Trophoblast cell (in vitro differentiated cells and primary cell): ENCODE data around the gene PHLPP1.

ENCODE experiments used
- DNase-seq, 2 donors: peaks; one replicate each; pipeline ENCODE4 v3.0.0-alpha.2; 2016
- H2AFZ ChIP-seq: 2 replicates; pipeline ENCODE4 v1.6.1; 2013; ENCODE audit warnings: low read length, moderate library complexity, mild to moderate bottlenecking; ENCODE audit not compliant: insufficient read depth, poor library complexity
- H2AK5ac ChIP-seq: 2 replicates; pipeline ENCODE4 v1.6.1; 2013; ENCODE audit warnings: mild to moderate bottlenecking, low read length
- H2BK120ac ChIP-seq: 2 replicates; pipeline ENCODE4 v1.6.1; 2013; ENCODE audit warnings: low read length, mild to moderate bottlenecking, moderate library complexity; ENCODE audit not compliant: insufficient read depth, poor library complexity
- H2BK12ac ChIP-seq: 2 replicates; pipeline ENCODE4 v1.6.1; 2013; ENCODE audit warnings: mild to moderate bottlenecking, low read length, moderate library complexity
- H2BK5ac ChIP-seq: 2 replicates; pipeline ENCODE4 v1.6.1; 2013; ENCODE audit warnings: low read length, low read depth, moderate library complexity, mild to moderate bottlenecking; ENCODE audit not compliant: poor library complexity
- H3K14ac ChIP-seq: 2 replicates; pipeline ENCODE4 v1.6.1; 2013; ENCODE audit warnings: mild to moderate bottlenecking, low read length
- H3K18ac ChIP-seq: 2 replicates; pipeline ENCODE4 v1.6.1; 2013; ENCODE audit warnings: mild to moderate bottlenecking, low read length
- H3K23ac ChIP-seq: 2 replicates; pipeline ENCODE4 v1.6.1; 2013; ENCODE audit warnings: low read length
- H3K27ac ChIP-seq: 2 replicates; pipeline ENCODE4 v1.5.1; 2013; ENCODE audit warnings: low read depth, mild to moderate bottlenecking, inconsistent platforms, low read length, moderate library complexity
- H3K27me3 ChIP-seq: 2 replicates; pipeline ENCODE4 v1.6.1; 2013; ENCODE audit warnings: inconsistent platforms, mild to moderate bottlenecking, low read length, moderate library complexity; ENCODE audit not compliant: insufficient read depth
- H3K36me3 ChIP-seq, 2 experiments: 1 replicate in 1 of 2; 2 replicates in 1 of 2; pipeline ENCODE4 v1.6.1; 2013; ENCODE audit warnings: low read length in 2 of 2, mild to moderate bottlenecking in 2 of 2, moderate library complexity in 1 of 2; ENCODE audit not compliant: insufficient read depth in 2 of 2, control insufficient read depth in 1 of 2
- H3K4ac ChIP-seq: 2 replicates; pipeline ENCODE4 v1.6.1; 2013; ENCODE audit warnings: low read depth, mild to moderate bottlenecking, low read length, moderate library complexity
- H3K4me1 ChIP-seq, 2 experiments: 1 replicate in 1 of 2; 2 replicates in 1 of 2; pipeline ENCODE4 v1.6.1; 2013; ENCODE audit warnings: low read length in 2 of 2, mild to moderate bottlenecking in 2 of 2, moderate library complexity in 1 of 2; ENCODE audit not compliant: insufficient read depth in 2 of 2, control insufficient read depth in 1 of 2
- H3K4me2 ChIP-seq: 2 replicates; pipeline ENCODE4 v1.6.1; 2013; ENCODE audit warnings: inconsistent platforms, mild to moderate bottlenecking, low read length, moderate library complexity
- H3K4me3 ChIP-seq: 2 replicates; pipeline ENCODE4 v1.5.1; 2013; ENCODE audit warnings: mild to moderate bottlenecking, low read depth, low read length, inconsistent platforms
- H3K79me1 ChIP-seq: one replicate; pipeline ENCODE4 v1.6.1; 2013; ENCODE audit warnings: low read length
- H3K79me2 ChIP-seq: 2 replicates; pipeline ENCODE4 v1.6.1; 2013; ENCODE audit warnings: low read length, mild to moderate bottlenecking; ENCODE audit not compliant: control insufficient read depth, insufficient read depth, poor library complexity
- H3K9ac ChIP-seq: 2 replicates; pipeline ENCODE4 v1.6.1; 2013; ENCODE audit warnings: mild to moderate bottlenecking, low read length
- H3K9me3 ChIP-seq: 2 replicates; pipeline ENCODE4 v1.6.1; 2013; ENCODE audit warnings: low read depth, mild to moderate bottlenecking, control low read depth, inconsistent platforms, low read length; ENCODE audit not compliant: insufficient read depth
- H4K12ac ChIP-seq: 2 replicates; pipeline ENCODE4 v1.6.1; 2013; ENCODE audit warnings: low read depth, mild to moderate bottlenecking, low read length, moderate library complexity
- H4K8ac ChIP-seq: 2 replicates; pipeline ENCODE4 v1.6.1; 2013; ENCODE audit warnings: low read depth, mild to moderate bottlenecking, low read length, moderate library complexity
- H4K91ac ChIP-seq: one replicate; pipeline ENCODE4 v1.6.1; 2013; ENCODE audit warnings: low read depth, mild to moderate bottlenecking, low read length, moderate library complexity
- WGBS: extraction: QIAGEN DNeasy Blood & Tissue Kit; methylation state at CpG from one replicate; pipeline ENCODE4 v1.1.7; 2013; ENCODE audit warnings: missing lambda C conversion rate; ENCODE audit not compliant: insufficient read length, insufficient coverage; ENCODE audit errors: extremely low coverage; 5-methylcytosine and 5-hydroxymethylcytosine counted together

Gene PHLPP1

GRCh38 chr18:62988471-62988870, 273.1 kb downstream of the PHLPP1 start:
- no CpG with 5 or more reads among the region's 5 CpGs for WGBS
- Histone ChIP-seq H3K14ac (no peak overlapping the region), H3K4me1 (no peaks in the 10 kb centered on the region), H2AFZ (no peak overlapping the region), H3K18ac (no peak overlapping the region), H4K91ac (no peak overlapping the region), H3K27me3 (no peaks in the 10 kb centered on the region), H2BK120ac (no peak overlapping the region), H3K27ac (no peak overlapping the region), H4K8ac (no peak overlapping the region), H3K79me2 (no peaks in the 10 kb centered on the region), H3K79me1 (no peaks in the 10 kb centered on the region), H2BK12ac (no peak overlapping the region), H3K9ac (no peak overlapping the region), H3K36me3 (no peaks in the 10 kb centered on the region), H4K12ac (no peak overlapping the region), H2AK5ac (no peak overlapping the region), H3K4me2 (no peak overlapping the region), H3K9me3 (no peaks in the 10 kb centered on the region), H3K4ac (no peak overlapping the region), H3K4me3 (no peak overlapping the region), H3K23ac (no peak overlapping the region), H2BK5ac (no peak overlapping the region)
- DNase-seq: no peak

- no peak overlapping the region for H2AFZ ChIP-seq
- no peak overlapping the region for H3K23ac ChIP-seq
- no peak overlapping the region for H2BK120ac ChIP-seq
- H3K27me3 ChIP-seq: no peaks in the 10 kb centered on the region
- no peaks in the 10 kb centered on the region for H3K4me1 ChIP-seq
- DNase-seq: no peak
- no peaks in the 10 kb centered on the region for H3K36me3 ChIP-seq
- H4K91ac ChIP-seq: no peak overlapping the region
- no peak overlapping the region for H3K27ac ChIP-seq
- no peak overlapping the region for H3K14ac ChIP-seq
- H3K79me1 ChIP-seq: no peaks in the 10 kb centered on the region
- H4K12ac ChIP-seq: no peak overlapping the region
- H3K18ac ChIP-seq: no peak overlapping the region
- no peaks in the 10 kb centered on the region for H3K79me2 ChIP-seq
- no peak overlapping the region for H3K4me2 ChIP-seq
- no peak overlapping the region for H2BK5ac ChIP-seq
- WGBS: no CpG with 5 or more reads among the region's 7 CpGs
- no peak overlapping the region for H3K4ac ChIP-seq
- H3K9ac ChIP-seq: no peak overlapping the region
- H2BK12ac ChIP-seq: no peak overlapping the region
- no peak overlapping the region for H2AK5ac ChIP-seq
- H4K8ac ChIP-seq: no peak overlapping the region
- H3K9me3 ChIP-seq: no peaks in the 10 kb centered on the region
- H3K4me3 ChIP-seq: no peak overlapping the region
These were observed 273.9 kb downstream of the PHLPP1 start for GRCh38 chr18:62989195-62989594.

GRCh38 chr18:62990653-62991052, 275.3 kb downstream of the PHLPP1 start:
- WGBS: no CpG with 5 or more reads among the region's 1 CpG
- H3K18ac ChIP-seq: no peak overlapping the region
- H3K36me3 ChIP-seq: no peaks in the 10 kb centered on the region
- no peak overlapping the region for H2BK12ac ChIP-seq
- no peak for DNase-seq
- H3K4me2 ChIP-seq: no peak overlapping the region
- H4K91ac ChIP-seq: no peak overlapping the region
- no peaks in the 10 kb centered on the region for H3K4me1 ChIP-seq
- no peak overlapping the region for H3K23ac ChIP-seq
- no peak overlapping the region for H3K27ac ChIP-seq
- no peak overlapping the region for H3K14ac ChIP-seq
- no peak overlapping the region for H3K4me3 ChIP-seq
- no peak overlapping the region for H4K12ac ChIP-seq
- H2AFZ ChIP-seq: no peak overlapping the region
- no peak overlapping the region for H3K9ac ChIP-seq
- H3K27me3 ChIP-seq: no peaks in the 10 kb centered on the region
- no peaks in the 10 kb centered on the region for H3K9me3 ChIP-seq
- H3K4ac ChIP-seq: no peak overlapping the region
- H3K79me1 ChIP-seq: no peaks in the 10 kb centered on the region
- H3K79me2 ChIP-seq: no peaks in the 10 kb centered on the region
- H2BK120ac ChIP-seq: no peak overlapping the region
- H2BK5ac ChIP-seq: no peak overlapping the region
- H4K8ac ChIP-seq: no peak overlapping the region
- no peak overlapping the region for H2AK5ac ChIP-seq

GRCh38 chr18:62991389-62991788, 276.0 kb downstream of the PHLPP1 start:
- Histone ChIP-seq H3K4me1 (no peaks in the 10 kb centered on the region), H3K27ac (no peak overlapping the region), H3K4ac (no peak overlapping the region), H2BK5ac (no peak overlapping the region), H4K12ac (no peak overlapping the region), H3K23ac (no peak overlapping the region), H2AK5ac (no peak overlapping the region), H3K79me2 (no peaks in the 10 kb centered on the region), H3K9me3 (no peaks in the 10 kb centered on the region), H3K4me2 (no peak overlapping the region), H3K18ac (no peak overlapping the region), H2BK12ac (no peak overlapping the region), H4K8ac (no peak overlapping the region), H3K4me3 (no peak overlapping the region), H4K91ac (no peak overlapping the region), H3K27me3 (no peaks in the 10 kb centered on the region), H3K14ac (no peak overlapping the region), H2BK120ac (no peak overlapping the region), H3K79me1 (no peaks in the 10 kb centered on the region), H3K36me3 (no peaks in the 10 kb centered on the region), H2AFZ (no peak overlapping the region), H3K9ac (no peak overlapping the region)
- no CpG with 5 or more reads among the region's 8 CpGs for whole genome bisulfite sequencing
- no peak for DNase-seq
